MCF 10A (cell line): ENCODE measurements around the gene PLOD2. TPM values are rescaled to one million over a fixed set of nuclear protein-coding genes. Genes with fewer than 3 reads are reported as not detected.

Experiments
- BruUV-seq: library from RNA; stranded (reverse); fragments of 400-500 nt; replicated peaks from 2 replicates; lab custom pipeline; 2021; lab: Mats Ljungman, UMichigan
- CTCF ChIA-PET: fragments of 300-600 bp; sonication (Branson Sonifier 250); formaldehyde crosslinking; extraction: SDS; loops from one replicate; lab custom pipeline; 2021; ENCODE audit warnings: antibody characterized with exemption, inconsistent platforms; lab: Yijun Ruan, JAX
- POLR2A ChIA-PET: fragments of 300-600, 350-650 bp; sonication (Branson Sonifier 250); formaldehyde crosslinking; extraction: SDS; loops from one replicate; lab custom pipeline; 2020; ENCODE audit warnings: antibody characterized with exemption, inconsistent platforms; lab: Yijun Ruan, JAX
- DNase-seq: peaks from one replicate; pipeline ENCODE4 v3.0.0-alpha.2; 2018; ENCODE audit not compliant: unreplicated experiment
- H3K27ac Mint-ChIP-seq: one replicate; pipeline ENCODE4 v1.8.0; 2022; ENCODE audit warnings: mild to moderate bottlenecking, low read depth, mixed read lengths; ENCODE audit not compliant: unreplicated experiment
- H3K27me3 Mint-ChIP-seq: one replicate; pipeline ENCODE4 v1.8.0; 2022; ENCODE audit warnings: mixed read lengths; ENCODE audit not compliant: insufficient read depth, unreplicated experiment
- H3K36me3 Mint-ChIP-seq: one replicate; pipeline ENCODE4 v1.8.0; 2022; ENCODE audit warnings: mild to moderate bottlenecking, moderate library complexity, mixed read lengths; ENCODE audit not compliant: insufficient read depth, unreplicated experiment
- H3K4me1 Mint-ChIP-seq: one replicate; pipeline ENCODE4 v1.8.0; 2022; ENCODE audit warnings: mixed read lengths; ENCODE audit not compliant: insufficient read depth, unreplicated experiment
- H3K4me3 Mint-ChIP-seq: one replicate; pipeline ENCODE4 v1.8.0; 2022; ENCODE audit warnings: mild to moderate bottlenecking, moderate library complexity, mixed read lengths; ENCODE audit not compliant: unreplicated experiment
- H3K9me3 Mint-ChIP-seq: one replicate; pipeline ENCODE4 v1.8.0; 2022; ENCODE audit warnings: mixed read lengths; ENCODE audit not compliant: unreplicated experiment
- intact Hi-C: fragments of 100-400 bp; cut with micrococcal nuclease; formaldehyde crosslinking; loops from 2 replicates; pipeline ENCODE4 v1.14.1; 2022
- total RNA-seq: library from RNA; stranded (reverse); gene quantifications from 2 replicates; pipeline ENCODE4 v1.2.3, GENCODE V29; 2022
- TF ChIP-seq, protein P1 (sequence below): fragments of 200-600 bp; IDR thresholded peaks from one replicate; pipeline ENCODE4 v1.8.0; 2022; ENCODE audit warnings: antibody characterized with exemption, mild to moderate bottlenecking; ENCODE audit not compliant: unreplicated experiment

PLOD2 gene
- total RNA-seq, 1 experiment from 2014 or later, result 149 TPM

DNA sequence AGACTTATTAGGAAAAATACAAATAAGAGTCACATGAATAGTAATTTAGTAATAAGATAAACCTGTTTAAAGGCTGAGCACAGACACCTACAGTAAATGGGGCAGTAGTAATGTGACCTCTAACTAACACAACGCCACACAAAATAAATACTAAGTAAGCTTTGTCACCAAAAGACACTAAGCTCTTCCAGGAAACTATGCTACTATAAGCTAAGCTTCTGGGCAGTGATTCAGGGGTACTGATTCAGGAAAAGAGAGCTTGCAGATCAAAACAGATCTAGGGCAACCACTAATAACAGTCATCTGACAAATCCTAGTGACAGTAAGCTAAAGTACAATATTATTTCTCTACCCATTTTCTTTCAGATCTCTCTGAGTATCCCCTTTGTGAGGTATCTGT lies 68.8 kb downstream of the PLOD2 start:
- Mint-ChIP-seq H3K4me3 (no peak overlapping the region), H3K27ac (no peak overlapping the region), H3K9me3 (no peaks in the 10 kb centered on the region), H3K27me3 (no peaks in the 10 kb centered on the region), H3K36me3 (peaks cover 36% of the 10 kb centered on the region), H3K4me1 (peaks cover 9% of the 10 kb centered on the region)
- BruUV-seq, result no TSS peak
- intact Hi-C loops, result no loop called here
- DNase-seq, result no peak
- TF ChIP-seq, protein P1, sequence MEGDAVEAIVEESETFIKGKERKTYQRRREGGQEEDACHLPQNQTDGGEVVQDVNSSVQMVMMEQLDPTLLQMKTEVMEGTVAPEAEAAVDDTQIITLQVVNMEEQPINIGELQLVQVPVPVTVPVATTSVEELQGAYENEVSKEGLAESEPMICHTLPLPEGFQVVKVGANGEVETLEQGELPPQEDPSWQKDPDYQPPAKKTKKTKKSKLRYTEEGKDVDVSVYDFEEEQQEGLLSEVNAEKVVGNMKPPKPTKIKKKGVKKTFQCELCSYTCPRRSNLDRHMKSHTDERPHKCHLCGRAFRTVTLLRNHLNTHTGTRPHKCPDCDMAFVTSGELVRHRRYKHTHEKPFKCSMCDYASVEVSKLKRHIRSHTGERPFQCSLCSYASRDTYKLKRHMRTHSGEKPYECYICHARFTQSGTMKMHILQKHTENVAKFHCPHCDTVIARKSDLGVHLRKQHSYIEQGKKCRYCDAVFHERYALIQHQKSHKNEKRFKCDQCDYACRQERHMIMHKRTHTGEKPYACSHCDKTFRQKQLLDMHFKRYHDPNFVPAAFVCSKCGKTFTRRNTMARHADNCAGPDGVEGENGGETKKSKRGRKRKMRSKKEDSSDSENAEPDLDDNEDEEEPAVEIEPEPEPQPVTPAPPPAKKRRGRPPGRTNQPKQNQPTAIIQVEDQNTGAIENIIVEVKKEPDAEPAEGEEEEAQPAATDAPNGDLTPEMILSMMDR, result no peak
- CTCF ChIA-PET, result interaction anchor here (0.7 to 1.1 kb wide), 4 partner anchors 18 to 131 kb away, joined by 3 read pairs; partner anchors contain the start of gene PLOD2
- POLR2A ChIA-PET, result interaction anchor here (1.0 to 1.5 kb wide), 3 partner anchors 11 to 69 kb away, joined by 4 to 6 read pairs (median 5); partner anchors contain the start of gene PLOD2

DNA sequence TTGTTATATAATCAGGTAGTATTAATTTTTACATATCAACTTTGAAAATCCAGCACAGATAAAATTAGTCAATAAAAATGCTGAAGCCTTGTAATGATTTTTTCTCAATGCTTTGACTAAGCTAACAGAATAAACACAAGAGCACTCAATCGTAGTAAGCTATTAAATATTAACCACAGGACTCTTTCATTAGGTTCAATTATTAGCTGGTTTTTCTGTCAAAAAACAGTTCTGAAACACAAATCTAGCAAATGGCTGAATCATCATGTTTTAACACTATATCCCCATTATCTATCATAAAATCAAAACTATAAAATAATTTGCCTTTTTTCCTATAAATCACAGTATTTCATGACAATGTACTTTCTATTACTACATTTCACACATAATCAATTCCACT lies 69.6 kb downstream of the PLOD2 start:
- ChIA-PET POLR2A (interaction anchor here (0.7 to 1.4 kb wide), 3 partner anchors 46 to 75 kb away, joined by 3 to 4 read pairs (median 4); partner anchors contain the start of gene PLOD2), CTCF (no interaction called here)
- Mint-ChIP-seq H3K4me1 (peaks cover 9% of the 10 kb centered on the region), H3K27me3 (no peaks in the 10 kb centered on the region), H3K9me3 (no peaks in the 10 kb centered on the region), H3K4me3 (no peak overlapping the region), H3K36me3 (peaks cover 43% of the 10 kb centered on the region), H3K27ac (no peak overlapping the region)
- DNase-seq, result no peak
- intact Hi-C loops, result no loop called here
- BruUV-seq, result no TSS peak
- TF ChIP-seq, protein P1, result no peak

DNA sequence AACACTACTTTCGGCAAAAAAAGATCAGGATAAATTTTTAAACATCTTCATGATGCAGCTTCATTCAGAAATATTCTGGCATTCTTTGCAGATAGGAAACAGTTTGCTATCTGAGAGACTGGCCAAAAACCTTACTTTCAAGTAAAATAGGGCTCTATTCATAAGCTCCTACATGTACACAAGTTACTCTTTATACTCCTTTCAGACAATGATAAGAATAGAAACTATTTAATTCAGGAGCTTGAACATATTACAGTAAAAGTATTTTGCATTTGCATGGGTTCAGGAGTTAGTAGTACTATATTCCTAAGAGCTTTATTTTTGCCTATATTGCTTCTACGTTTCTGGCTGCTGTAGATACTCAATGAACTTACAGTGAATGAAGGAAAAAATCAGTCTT lies 70.5 kb downstream of the PLOD2 start:
- Mint-ChIP-seq H3K4me3 (no peak overlapping the region), H3K27ac (no peak overlapping the region), H3K27me3 (no peaks in the 10 kb centered on the region), H3K9me3 (no peaks in the 10 kb centered on the region), H3K36me3 (peaks cover 50% of the 10 kb centered on the region), H3K4me1 (peaks cover 9% of the 10 kb centered on the region)
- ChIA-PET POLR2A (interaction anchor here (0.9 to 1.4 kb wide), 5 partner anchors 12 to 76 kb away, joined by 3 to 5 read pairs (median 4); partner anchors contain the start of gene PLOD2), CTCF (interaction anchor here (0.7 kb wide), 2 partner anchors 13 to 22 kb away, joined by 3 read pairs; no protein-coding TSS in a partner anchor)
- DNase-seq, result no peak
- intact Hi-C loops, result no loop called here
- BruUV-seq, result no TSS peak
- TF ChIP-seq, protein P1, result no peak

DNA sequence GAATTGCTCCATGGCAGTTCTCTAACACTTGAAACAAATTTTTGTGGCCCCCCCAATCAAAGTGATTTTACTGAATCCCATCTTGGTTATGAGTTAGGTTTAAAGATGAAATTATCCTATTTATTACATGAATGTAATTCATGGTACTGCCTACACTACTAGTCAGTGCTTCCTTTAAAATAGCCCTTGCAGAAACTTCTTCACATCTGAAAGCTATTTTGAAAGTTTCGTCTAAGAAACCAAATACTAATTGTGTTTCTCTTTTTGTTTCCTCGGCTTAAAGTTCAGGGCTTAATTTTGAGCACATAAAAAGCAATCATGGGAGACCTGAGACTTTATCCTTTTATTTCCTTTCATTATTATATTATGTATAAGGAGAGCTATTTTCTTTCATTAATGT lies 72.1 kb downstream of the PLOD2 start:
- peaks cover 3% of the 10 kb centered on the region for H3K4me1 Mint-ChIP-seq
- no peak overlapping the region for H3K4me3 Mint-ChIP-seq
- no peaks in the 10 kb centered on the region for H3K27me3 Mint-ChIP-seq
- ChIA-PET CTCF (interaction anchor here (0.6 kb wide), 2 partner anchors 21 to 99 kb away, joined by 3 to 4 read pairs; no protein-coding TSS in a partner anchor), POLR2A (no interaction called here)
- H3K27ac Mint-ChIP-seq, result no peak overlapping the region
- intact Hi-C loops, result no loop called here
- peaks cover 35% of the 10 kb centered on the region for H3K36me3 Mint-ChIP-seq
- BruUV-seq, result no TSS peak
- TF ChIP-seq, protein P1, result no peak
- DNase-seq, result no peak
- H3K9me3 Mint-ChIP-seq, result no peaks in the 10 kb centered on the region
